HL-60/S4 treated with retinoic acid at 250 ng/mL for 4 days and 3 days (cell line): ENCODE results near the gene AHNAK.

Source experiments
- in situ Hi-C: fragments of 300-500 bp; cut with MboI; formaldehyde crosslinking; loops from 2 replicates; pipeline ENCODE4 v1.7.0; 2022; ENCODE audit warnings: low sequenced_read_pairs

Gene AHNAK

DNA sequence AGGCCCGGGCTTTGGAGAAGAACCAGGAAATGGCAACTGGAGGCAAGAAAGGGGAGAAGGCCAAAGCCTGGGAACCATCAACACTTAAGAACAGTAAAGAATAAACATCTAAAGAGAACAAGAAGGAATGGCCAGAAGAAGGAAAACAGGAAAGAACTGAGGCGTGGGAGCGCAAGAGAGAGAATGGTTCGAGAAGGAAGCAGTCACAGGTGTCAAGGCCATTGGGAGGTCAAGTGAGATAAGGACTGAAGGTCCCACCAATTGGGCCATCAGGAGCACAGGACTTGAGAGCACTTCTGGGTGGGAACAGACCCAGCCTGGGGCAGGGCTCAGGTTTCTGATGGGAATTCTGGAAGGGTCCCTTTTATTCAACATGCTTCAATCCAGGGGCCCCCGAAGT, 128.5 kb downstream of the AHNAK start:
- in situ Hi-C loops: loop anchor here (10.0 to 25.0 kb wide), 3 partner anchors 144 to 444 kb away; partner anchors contain the start of gene EEF1G

DNA sequence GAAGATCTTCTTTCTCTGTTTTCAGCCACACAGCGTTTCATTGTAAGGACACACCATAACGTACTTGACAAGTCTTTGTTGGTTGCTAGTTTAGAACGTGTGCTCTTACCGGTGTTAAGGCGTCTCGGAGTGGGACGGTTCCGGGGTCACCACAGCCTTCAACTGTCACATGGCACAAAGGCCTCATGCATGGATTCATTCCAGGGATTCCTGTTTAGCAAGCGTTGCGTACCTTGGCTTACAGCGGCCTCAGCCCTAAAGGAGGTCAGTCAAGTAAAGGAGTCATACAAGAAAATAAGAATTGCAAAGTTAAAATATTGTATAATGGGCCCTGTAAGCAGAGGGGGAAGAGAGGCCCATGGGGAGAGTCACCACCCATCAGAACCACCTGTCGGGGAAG, 130.0 kb downstream of the AHNAK start:
- in situ Hi-C loops: loop anchor here (10.0 to 25.0 kb wide), 3 partner anchors 146 to 446 kb away; partner anchors contain the start of gene EEF1G

DNA sequence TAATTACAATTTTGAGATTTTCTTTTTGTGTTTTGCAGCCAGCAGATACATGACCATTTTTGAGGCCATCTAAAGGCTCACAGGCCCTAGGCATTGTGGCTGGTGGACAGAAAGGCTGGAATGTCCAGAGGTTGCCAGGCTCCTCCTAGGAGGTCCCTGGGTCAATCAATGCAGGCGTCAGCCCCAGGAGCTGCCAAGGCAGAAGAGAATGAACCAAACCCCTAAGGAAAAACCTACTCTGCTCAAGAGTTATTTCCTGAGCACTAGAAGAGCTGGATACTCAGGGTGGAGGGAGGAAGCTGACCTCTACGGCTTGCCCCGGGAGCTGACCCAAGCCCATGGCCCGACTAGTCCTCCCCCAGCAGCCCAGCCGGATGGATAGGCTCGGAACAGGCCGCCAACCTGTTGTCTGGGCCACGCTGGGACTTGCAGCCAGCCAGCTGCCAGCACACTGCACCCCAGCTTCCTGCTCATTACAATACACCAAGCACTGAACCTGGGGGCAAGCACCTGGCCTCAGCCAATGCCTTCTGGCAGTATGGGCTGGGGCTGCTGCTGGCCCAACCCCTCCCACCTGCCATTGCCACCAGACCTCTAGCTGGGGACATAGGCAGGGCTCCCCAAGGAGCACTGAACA, 133.4 kb downstream of the AHNAK start:
- in situ Hi-C loops: loop anchor here (10.0 to 25.0 kb wide), 3 partner anchors 149 to 449 kb away; partner anchors contain the start of gene EEF1G

DNA sequence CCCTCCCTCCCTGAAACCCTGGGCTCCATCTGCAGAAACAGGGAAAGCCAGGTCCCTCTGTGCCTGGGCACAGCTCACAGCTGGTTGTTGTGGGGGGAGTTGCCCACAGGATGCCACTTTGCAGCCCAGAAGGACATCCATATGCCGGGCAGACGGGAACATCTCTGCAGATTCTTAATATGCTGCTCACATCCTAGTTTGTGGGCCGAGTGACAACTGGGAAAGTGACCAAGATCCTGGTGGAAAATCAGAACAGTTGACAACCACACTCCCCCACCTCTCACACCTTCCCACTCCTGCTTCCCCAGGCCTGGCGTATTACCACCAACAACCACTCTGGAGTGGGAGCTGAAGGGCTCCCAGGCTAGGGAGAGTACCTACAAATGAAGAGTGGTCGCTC, 135.1 kb downstream of the AHNAK start:
- in situ Hi-C loops: loop anchor here (10.0 to 25.0 kb wide), 3 partner anchors 151 to 451 kb away; partner anchors contain the start of gene EEF1G

DNA sequence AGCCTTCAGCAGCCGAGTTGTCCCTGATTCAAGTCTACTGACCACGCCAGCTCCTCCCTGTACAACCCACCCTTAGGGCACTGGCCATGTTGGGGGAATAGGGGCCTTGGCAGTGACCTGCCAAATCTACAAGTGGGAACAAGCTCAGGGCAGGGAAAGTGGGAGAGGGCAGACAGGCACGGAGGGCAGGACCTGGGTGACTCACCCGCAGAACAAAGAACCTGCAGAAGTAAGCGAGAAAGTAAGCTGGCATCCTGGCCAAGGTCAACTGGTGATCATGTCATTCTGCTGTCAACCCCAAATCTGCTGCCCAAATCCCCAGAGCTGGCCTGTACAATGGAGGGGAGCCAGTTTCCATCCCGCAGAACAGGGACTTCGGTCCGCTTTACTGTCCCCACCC, 135.6 kb downstream of the AHNAK start:
- in situ Hi-C loops: loop anchor here (10.0 to 25.0 kb wide), 3 partner anchors 151 to 451 kb away; partner anchors contain the start of gene EEF1G

DNA sequence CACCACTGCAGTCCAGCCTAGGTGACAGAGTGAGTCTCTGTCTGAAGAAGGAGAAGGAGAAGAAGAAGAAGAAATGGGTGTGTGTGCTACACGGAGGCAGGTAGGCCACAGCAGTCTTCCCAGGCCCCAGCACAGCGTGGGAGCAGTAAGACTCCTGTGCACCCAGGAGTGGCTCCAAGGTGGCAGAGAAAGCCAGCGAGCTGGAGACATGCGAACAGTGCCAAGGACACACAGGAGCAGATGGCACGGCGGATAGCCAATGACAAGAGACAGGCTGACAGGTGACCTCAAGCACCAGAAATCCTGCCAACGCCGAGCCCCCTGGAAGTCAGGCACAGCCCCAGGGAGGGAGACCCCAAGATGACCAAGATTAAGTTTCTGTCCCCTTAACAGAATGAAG, 136.8 kb downstream of the AHNAK start:
- in situ Hi-C loops: loop anchor here (10.0 to 25.0 kb wide), 3 partner anchors 152 to 452 kb away; partner anchors contain the start of gene EEF1G

DNA sequence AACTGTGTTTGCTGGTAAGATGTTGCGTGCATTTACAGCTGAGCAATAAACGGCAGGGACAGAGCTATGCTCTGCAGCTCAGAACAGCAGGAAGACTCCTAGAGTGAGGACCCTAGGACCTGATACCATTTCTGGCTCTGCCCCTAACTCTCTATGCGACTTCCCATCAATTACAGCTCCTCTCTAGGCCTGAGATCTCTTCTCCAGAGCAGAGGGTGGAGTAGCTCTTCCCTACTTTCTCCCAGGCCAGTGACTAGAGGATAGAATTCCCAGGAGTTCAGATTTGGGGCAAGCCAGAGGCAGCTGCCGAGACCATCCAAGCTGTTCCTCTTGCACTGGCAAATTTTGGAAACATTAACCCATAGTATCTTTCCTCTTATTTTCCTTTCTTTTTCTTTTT, 140.6 kb downstream of the AHNAK start:
- in situ Hi-C loops: loop anchor here (25.0 kb wide), 2 partner anchors 156 to 456 kb away; partner anchors contain the start of gene EEF1G

DNA sequence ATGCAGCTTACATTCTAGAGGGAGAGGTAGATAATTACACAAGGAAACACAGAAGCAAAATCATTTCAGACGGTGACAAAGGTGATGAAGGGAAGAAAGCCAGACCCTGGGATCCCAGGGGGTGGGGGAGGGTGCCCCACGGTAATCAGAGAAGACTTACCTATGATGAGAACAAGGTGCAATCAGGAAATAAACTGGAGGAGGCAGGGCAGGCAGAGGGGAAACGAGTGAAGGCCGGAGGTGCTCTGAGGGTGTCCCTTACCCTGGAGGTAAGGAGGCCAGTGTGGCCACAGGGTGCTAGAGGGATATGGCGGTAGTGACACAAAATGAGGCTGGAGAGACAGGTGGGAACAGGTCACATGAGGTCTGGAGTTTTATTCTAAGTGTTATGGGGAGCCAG, 141.7 kb downstream of the AHNAK start:
- in situ Hi-C loops: loop anchor here (25.0 kb wide), 2 partner anchors 157 to 457 kb away; partner anchors contain the start of gene EEF1G

DNA sequence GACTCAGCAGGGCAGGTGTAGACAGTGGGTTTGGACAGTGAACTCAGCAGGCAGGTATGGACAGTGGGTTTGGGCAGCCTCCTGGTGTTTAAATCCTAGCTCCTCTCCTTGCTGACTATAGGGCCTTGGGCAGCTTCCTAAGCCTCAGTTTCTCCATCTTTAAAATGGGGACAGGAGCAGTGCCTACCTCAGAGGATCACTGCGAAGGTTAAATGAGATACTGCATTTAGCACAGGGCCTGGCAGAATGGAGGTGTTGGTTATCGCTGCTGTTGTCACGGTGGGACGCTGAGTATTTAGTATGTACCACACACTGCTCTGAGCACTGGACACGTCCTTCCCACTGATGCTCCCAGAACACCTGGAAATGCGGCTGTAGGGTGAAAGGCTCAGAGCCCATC, 142.2 kb downstream of the AHNAK start:
- in situ Hi-C loops: loop anchor here (25.0 kb wide), 2 partner anchors 158 to 458 kb away; partner anchors contain the start of gene EEF1G

DNA sequence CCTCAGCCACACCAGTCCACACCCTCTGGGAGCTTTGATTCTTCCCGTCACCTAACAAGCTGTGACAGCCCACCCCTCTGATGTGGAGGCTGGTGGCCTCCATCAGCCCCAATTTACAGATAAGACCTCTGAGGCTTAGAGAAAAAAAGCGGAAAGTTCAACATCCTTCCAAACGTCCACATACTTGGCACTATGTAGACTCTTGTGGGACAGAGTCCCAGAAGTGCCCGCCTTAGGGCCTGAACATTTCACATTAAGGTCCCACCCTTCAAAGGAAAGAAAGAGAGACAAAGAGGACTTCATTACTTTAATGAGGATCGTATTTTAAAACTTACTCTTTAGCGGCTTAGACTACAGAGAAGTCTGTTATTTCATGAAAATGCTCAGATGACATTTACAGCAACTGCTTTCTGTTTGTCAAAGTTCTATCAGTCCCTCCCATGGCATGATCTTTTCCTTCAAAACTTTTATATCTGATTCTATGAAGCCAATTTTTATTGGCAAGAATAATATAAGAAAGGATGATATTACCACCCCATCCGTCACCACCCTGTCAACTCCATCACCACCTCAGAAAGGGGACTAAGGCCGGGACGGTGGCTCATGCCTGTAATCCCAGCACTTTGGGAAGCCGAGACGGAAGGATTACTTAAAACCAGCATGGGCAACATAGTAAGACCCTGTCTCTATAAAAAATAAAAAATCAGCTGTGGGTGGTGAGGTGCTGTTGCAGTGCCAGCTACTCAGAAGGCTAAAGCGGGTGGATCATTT, 143.5 kb downstream of the AHNAK start:
- in situ Hi-C loops: loop anchor here (25.0 kb wide), 2 partner anchors 159 to 459 kb away; partner anchors contain the start of gene EEF1G

DNA sequence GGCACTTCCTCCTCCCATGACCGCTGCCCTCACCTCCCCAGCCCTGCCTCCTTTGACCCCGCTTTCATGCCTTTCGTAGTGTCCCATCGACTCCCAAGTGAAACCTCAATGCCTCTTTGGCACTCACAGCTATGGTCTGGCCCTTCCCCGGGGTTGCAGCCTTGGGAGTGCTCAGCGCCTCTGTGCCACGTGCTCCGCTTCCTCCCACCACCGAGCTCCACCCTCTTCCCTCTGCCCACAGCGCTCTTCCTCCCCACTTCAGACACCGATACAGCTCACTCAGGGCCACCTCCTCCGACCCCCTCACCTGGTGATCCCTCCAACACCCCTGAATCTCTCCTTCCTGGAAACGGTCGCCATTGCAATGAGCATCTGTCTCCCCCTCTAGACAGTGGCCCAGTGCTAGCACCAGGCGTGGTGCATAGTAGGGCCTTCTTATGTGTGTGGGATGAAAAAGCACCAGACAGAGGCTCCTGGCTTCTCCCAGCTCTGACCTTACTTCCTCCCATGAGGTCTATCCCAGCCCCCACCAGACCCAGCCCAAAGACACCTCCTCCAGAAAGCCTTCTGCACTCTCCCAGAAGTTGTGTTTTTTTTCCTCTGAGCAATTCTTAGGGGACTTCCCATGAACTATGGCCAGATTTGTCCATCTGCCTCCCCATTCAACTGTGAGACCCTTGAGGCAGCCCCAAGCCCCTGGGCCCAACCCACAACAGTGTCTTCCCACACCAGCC, 144.2 kb downstream of the AHNAK start:
- in situ Hi-C loops: loop anchor here (25.0 kb wide), 2 partner anchors 160 to 460 kb away; partner anchors contain the start of gene EEF1G

DNA sequence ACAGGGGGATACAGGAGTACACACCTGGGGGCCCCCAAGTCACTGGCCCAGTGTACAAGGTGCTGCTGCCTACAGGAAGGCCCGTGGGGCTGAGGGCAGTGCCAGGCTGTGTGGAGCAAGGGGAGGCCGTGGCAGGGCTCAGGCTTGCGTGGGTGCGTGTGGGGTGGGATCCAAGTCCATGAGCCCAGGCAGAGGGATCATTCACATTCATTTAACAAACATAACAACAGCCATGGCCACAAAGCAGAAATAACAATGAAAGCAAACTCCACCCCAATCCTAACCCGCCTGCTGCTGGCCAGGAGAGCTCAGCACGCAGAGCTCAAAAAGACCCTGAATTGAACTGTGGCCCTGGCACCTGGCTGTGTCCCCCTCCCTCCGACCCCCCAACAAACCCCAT, 144.8 kb downstream of the AHNAK start:
- in situ Hi-C loops: loop anchor here (25.0 kb wide), 2 partner anchors 160 to 460 kb away; partner anchors contain the start of gene EEF1G

DNA sequence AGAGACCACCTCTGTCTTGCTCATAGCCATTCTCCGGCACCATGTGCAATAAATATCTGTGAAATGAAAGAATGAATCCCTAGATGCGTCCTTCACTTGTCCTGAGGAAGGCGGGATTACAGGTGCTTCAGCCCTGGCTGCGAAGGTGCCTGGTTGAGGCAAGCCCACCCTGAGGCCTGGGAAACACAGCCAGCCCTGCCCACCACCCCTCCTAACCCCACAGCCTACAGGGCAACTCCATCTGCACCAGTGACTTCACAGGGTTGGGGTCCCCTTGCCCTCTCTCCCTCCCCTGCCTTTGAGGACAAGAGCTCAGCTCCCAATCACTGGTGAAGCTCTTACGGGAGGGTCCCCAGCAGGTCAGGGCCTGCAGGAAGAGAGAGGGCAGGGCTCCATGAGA, 145.2 kb downstream of the AHNAK start:
- in situ Hi-C loops: loop anchor here (25.0 kb wide), 2 partner anchors 161 to 461 kb away; partner anchors contain the start of gene EEF1G

DNA sequence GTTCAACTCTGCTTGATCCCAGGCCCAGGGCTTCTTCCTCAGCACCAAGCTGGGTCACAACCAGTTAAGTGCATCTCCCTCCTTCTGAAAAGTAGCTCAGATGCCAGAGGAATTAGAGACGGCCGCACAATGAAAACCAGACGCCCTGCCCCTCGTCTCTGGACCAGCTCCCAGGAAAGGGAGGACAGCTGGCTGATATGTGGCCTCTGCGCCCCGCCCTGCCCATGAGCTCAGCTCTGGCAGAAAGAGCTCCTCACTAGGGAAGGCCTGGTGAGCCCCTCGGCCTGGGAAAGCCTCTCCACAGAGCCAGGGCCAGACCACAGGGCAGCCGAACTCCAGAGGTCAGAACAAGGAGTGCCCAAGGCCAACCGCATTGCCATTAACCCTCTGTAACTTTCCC, 145.8 kb downstream of the AHNAK start:
- in situ Hi-C loops: loop anchor here (25.0 kb wide), 2 partner anchors 162 to 462 kb away; partner anchors contain the start of gene EEF1G

DNA sequence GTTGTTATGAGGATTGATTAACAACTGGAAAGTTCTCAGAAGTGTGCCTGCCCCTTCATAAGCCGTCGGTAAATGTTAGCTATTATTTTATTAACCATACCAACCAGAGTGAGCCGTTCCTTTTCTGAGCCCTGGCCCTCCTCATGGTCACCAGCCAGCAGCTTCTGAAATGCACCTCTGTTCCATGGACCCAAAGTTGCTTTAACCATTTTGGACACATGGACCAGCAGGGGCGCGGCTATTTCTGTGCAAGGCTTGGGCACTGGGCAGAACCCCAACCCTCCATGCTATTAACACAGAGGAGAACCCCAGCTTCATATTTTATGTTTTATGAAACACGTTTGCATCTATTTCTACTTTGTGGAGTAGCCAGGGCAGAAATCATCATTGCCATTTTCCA, 146.3 kb downstream of the AHNAK start:
- in situ Hi-C loops: loop anchor here (25.0 kb wide), 2 partner anchors 162 to 462 kb away; partner anchors contain the start of gene EEF1G

DNA sequence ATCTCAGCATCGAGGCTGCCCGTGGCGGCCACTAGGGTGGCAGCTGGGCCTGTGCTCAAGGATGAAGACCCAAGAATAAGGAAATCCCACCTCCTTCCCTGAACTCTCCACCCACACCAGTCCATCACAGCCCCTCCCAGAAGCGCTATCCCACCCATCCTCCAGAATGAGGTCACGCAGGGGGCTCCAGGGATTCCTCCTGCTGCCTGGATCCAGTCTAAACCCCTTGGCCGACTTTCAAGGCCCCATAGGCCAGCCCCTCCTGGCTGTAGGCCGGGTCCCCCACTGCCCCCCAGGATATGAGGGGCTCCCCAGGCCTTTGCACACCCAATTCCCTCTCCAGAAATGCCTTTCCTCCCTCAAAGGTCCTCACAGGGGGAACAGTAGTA, 146.7 kb downstream of the AHNAK start:
- in situ Hi-C loops: loop anchor here (25.0 kb wide), 2 partner anchors 162 to 462 kb away; partner anchors contain the start of gene EEF1G

DNA sequence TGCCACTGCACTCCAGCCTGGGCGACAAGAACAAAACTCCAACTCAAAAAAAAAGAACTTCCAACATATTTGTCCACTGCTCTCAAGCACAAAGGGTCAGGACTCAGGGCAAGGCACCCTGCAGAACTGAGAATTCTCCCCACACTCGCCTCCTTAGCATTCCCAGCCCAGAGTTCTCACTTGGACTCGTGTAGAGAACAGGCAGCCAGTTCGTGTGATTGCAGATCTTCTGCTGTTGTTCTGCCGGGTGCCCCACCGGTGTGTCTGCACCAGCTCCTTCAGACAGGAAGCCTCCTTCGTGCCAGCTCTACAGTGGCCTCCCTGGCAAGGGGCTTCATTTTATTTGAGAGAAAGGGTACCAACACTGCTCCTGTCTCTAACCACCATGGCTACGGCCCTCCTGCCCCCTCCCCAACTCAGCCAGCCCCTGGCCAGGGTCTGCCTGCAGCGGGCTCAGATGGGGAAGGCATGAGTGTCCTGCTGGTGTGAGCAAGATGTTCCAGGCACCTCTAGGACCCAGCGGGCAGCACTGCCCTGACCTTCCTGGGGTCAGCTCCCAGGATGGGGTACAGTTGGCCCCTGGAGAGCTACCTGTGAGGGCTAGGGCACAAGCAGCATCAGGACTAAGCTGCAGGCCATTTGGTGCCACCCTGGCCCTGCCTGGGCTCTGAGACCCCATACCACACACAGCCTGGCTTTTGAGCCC, 147.3 kb downstream of the AHNAK start:
- in situ Hi-C loops: no loop called here

DNA sequence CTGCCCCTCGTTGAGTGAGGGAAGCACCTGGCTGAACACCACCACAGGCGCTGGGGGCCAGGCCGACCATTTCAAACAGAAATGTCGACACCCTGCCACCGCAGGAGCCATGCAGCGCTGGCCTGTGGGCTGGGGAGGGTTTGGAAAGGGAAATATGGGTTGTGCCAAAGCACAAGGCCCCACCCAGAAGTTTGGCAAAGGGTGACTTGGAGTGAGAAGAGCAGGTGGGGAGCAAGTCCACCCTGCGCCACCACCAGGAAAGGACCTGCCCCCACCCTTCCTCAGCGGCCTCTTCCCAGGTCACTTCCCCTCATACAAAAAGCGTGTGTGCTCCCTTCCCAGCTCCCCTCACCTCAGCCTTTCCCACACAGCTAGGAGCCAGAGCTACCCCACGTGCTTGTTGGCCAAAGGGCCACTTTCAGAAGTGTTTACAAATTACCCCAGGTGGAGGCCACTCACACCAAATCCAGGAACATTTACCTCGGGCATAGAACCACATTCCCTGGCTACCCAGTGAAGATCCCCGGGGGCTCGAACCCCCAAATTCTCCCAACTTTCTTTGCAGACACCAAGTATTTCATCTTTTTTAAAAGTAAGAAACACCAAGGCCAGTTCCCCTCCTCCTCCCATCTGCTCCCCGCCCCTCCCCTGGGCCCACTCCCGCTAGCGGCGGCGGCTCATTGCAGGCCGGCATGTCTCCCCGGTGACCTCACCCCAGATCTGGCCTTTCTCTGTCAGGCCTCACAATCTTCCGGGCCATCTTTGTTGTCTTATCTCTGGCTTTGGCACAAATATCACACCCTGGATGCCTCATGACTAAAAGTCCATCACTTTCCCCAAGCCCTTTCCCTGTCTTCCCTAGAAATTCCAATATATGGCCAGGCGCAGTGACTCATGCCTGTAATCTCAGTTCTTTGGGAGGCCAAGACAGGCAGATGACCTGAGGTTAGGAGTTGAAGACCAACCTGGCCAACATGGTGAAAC, 148.3 kb downstream of the AHNAK start:
- in situ Hi-C loops: no loop called here
